NT2/D1 (cell line): ENCODE measurements around the gene RNF13.

Experiments
- YY1 ChIP-seq: IDR thresholded peaks from 2 replicates; pipeline ENCODE4 v1.6.1; 2011; ENCODE audit not compliant: insufficient read length, insufficient read depth
- ZNF274 ChIP-seq: IDR thresholded peaks from 2 replicates; pipeline ENCODE4 v1.6.1; 2011; ENCODE audit warnings: mild to moderate bottlenecking, low read depth, low read length

DNA sequence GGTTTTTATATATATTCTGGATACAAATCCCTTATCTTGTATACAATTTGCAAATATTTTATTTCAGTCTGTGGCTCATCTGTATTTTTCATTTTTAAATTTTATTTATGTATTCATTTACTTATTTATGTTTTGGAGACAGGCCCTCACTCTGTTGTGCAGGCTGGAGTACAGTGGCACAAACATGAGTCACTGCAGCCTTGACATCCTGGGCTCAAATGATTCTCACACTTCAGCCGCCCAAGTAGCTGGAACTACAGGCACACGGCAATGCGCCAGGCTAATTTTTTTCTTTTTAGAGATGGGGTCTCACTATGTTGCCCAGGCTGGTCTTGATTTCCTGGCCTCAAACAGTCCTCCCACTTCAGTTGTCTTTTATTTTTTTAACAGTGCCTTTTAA is 107.1 kb downstream of the RNF13 start:
- TF ChIP-seq ZNF274 (no peak), YY1 (no peak)
